ENCODE results near the gene GAREM1.
"Not testable (repeated sequence)": the region's sequence is repeated elsewhere in the genome, so short reads cannot be mapped to it uniquely, and the experiment has no call there.

The GAREM1 gene

GRCh38 chr18:32470714-32471633 is at the start of gene GAREM1:
TSS of gene GAREM1 (minus strand) at chr18:32470882. CDS start at chr18:32470428, 454 bp downstream.
- intact Hi-C loops (cut with DNase I): loop anchor here (1.0 to 10.0 kb wide), 5 partner anchors 74 to 376 kb away; partner anchors contain the start of gene RNF138
- DNase-seq: peak; percentile 90 to 99 (median 94)

GRCh38 chr18:32511147-32511546 is 40.5 kb upstream of the GAREM1 start:
- intact Hi-C loops (cut with DNase I): no loop called here
- no peak for DNase-seq

- no peak for DNase-seq
- intact Hi-C loops (cut with DNase I): no loop called here
Observed at GRCh38 chr18:32509111-32509510, 38.4 kb upstream of the GAREM1 start.

GRCh38 chr18:32507093-32507492 is 36.4 kb upstream of the GAREM1 start:
- intact Hi-C loops (cut with DNase I): no loop called here
- no peak for DNase-seq

- DNase-seq: no peak
- intact Hi-C loops (cut with DNase I): no loop called here
Observed at GRCh38 chr18:32502014-32502413, 31.3 kb upstream of the GAREM1 start.

- intact Hi-C loops (cut with DNase I); DNase-seq: not testable (repeated sequence)
Observed at GRCh38 chr18:32501242-32501641, 30.6 kb upstream of the GAREM1 start.

- intact Hi-C loops (cut with DNase I): no loop called here
Observed at GRCh38 chr18:32483002-32483401, 12.3 kb upstream of the GAREM1 start.

GRCh38 chr18:32482117-32482516 is 11.4 kb upstream of the GAREM1 start:
- no peak for DNase-seq
- intact Hi-C loops (cut with DNase I): no loop called here

More at GRCh38 chr18:32483002-32483401, 12.3 kb upstream of the GAREM1 start:
- DNase-seq: no peak

GRCh38 chr18:32480581-32480980 is 9.9 kb upstream of the GAREM1 start:
- DNase-seq: no peak
- intact Hi-C loops (cut with DNase I): no loop called here

GRCh38 chr18:32478807-32479206 is 8.1 kb upstream of the GAREM1 start:
- DNase-seq: no peak
- intact Hi-C loops (cut with DNase I): loop anchor here (10.0 kb wide), 3 partner anchors 66 to 384 kb away; partner anchors contain the start of gene RNF138

- DNase-seq: no peak
- intact Hi-C loops (cut with DNase I): loop anchor here (10.0 kb wide), 3 partner anchors 66 to 384 kb away; partner anchors contain the start of gene RNF138
Observed at GRCh38 chr18:32478317-32478716, 7.6 kb upstream of the GAREM1 start.

- no peak for DNase-seq
- intact Hi-C loops (cut with DNase I): loop anchor here (10.0 kb wide), 3 partner anchors 69 to 381 kb away; partner anchors contain the start of gene RNF138
Observed at GRCh38 chr18:32476106-32476505, 5.4 kb upstream of the GAREM1 start.

- intact Hi-C loops (cut with DNase I): loop anchor here (10.0 kb wide), 3 partner anchors 70 to 380 kb away; partner anchors contain the start of gene RNF138
- DNase-seq: not testable (repeated sequence)
Observed at GRCh38 chr18:32475069-32475468, 4.4 kb upstream of the GAREM1 start.

- DNase-seq: no peak
- intact Hi-C loops (cut with DNase I): loop anchor here (5.0 to 10.0 kb wide), 4 partner anchors 71 to 379 kb away; partner anchors contain the start of gene RNF138
Observed at GRCh38 chr18:32473325-32473724, 2.6 kb upstream of the GAREM1 start.

GRCh38 chr18:32472841-32473240 is 2.2 kb upstream of the GAREM1 start:
- intact Hi-C loops (cut with DNase I): loop anchor here (5.0 to 10.0 kb wide), 4 partner anchors 72 to 378 kb away; partner anchors contain the start of gene RNF138
- DNase-seq: no peak

GRCh38 chr18:32470460-32470713 is 295 bp downstream of the GAREM1 start:
- no peak for DNase-seq
- intact Hi-C loops (cut with DNase I): loop anchor here (1.0 to 10.0 kb wide), 5 partner anchors 74 to 376 kb away; partner anchors contain the start of gene RNF138

GRCh38 chr18:32469691-32470459 is 807 bp downstream of the GAREM1 start:
- DNase-seq: peak; percentile 16 to 91 (median 42)
- intact Hi-C loops (cut with DNase I): loop anchor here (1.0 to 10.0 kb wide), 6 partner anchors 75 to 375 kb away; partner anchors contain the start of gene RNF138

GRCh38 chr18:32469190-32469651 is 1.5 kb downstream of the GAREM1 start:
- intact Hi-C loops (cut with DNase I): loop anchor here (1.0 kb wide), 1 partner anchor 198 kb away; no protein-coding TSS in a partner anchor
- DNase-seq: peak; percentile 27 to 93 (median 52)

GRCh38 chr18:32468147-32468845 is 2.4 kb downstream of the GAREM1 start:
- intact Hi-C loops (cut with DNase I): no loop called here
- no peak for DNase-seq

GRCh38 chr18:32461709-32462272 is 8.9 kb downstream of the GAREM1 start:
- no peak for DNase-seq

More at GRCh38 chr18:32461709-32462272, 8.9 kb downstream of the GAREM1 start:
- intact Hi-C loops (cut with DNase I): no loop called here
